WERI-Rb-1 (cell line): ENCODE data around the gene VSTM5.

Experiments used
- DNase-seq: peaks from one replicate; pipeline ENCODE4 v3.0.0-alpha.2; 2020
- H3K27ac ChIP-seq: fragments of 250-450 bp; sonication (Bioruptor Pico); 2 replicates; pipeline ENCODE4 v1.5.1; 2020; ENCODE audit warnings: mild to moderate bottlenecking, moderate library complexity
- H3K27me3 ChIP-seq: fragments of 250-450 bp; sonication (Bioruptor Pico); 2 replicates; pipeline ENCODE4 v1.5.1; 2021; ENCODE audit warnings: mild to moderate bottlenecking, low read depth, moderate library complexity; ENCODE audit not compliant: insufficient read depth, severe bottlenecking
- H3K36me3 ChIP-seq: fragments of 250-450 bp; sonication (Bioruptor Pico); 2 replicates; pipeline ENCODE4 v1.5.1; 2020; ENCODE audit warnings: mild to moderate bottlenecking, moderate library complexity
- H3K4me3 ChIP-seq: 2 replicates; pipeline ENCODE4 v1.5.1; 2011; ENCODE audit warnings: low read depth, mild to moderate bottlenecking, control low read depth, low read length
- H3K9me3 ChIP-seq: fragments of 250-450 bp; sonication (Bioruptor Pico); 2 replicates; pipeline ENCODE4 v1.5.1; 2021; ENCODE audit warnings: mild to moderate bottlenecking, moderate library complexity; ENCODE audit not compliant: severe bottlenecking
- CTCF ChIP-seq: IDR thresholded peaks from 2 replicates; pipeline ENCODE4 v1.5.1; 2011; ENCODE audit warnings: low read depth, mild to moderate bottlenecking, control low read depth, inconsistent platforms, low read length

Gene VSTM5

GRCh38 chr11:93841446-93841845, 9.0 kb downstream of the VSTM5 start:
- Histone ChIP-seq H3K36me3 (no peaks in the 10 kb centered on the region), H3K4me3 (no peak overlapping the region), H3K9me3 (no peaks in the 10 kb centered on the region), H3K27ac (no peak overlapping the region), H3K27me3 (no peaks in the 10 kb centered on the region)
- no peak for TF ChIP-seq CTCF
- no peak for DNase-seq

DNA sequence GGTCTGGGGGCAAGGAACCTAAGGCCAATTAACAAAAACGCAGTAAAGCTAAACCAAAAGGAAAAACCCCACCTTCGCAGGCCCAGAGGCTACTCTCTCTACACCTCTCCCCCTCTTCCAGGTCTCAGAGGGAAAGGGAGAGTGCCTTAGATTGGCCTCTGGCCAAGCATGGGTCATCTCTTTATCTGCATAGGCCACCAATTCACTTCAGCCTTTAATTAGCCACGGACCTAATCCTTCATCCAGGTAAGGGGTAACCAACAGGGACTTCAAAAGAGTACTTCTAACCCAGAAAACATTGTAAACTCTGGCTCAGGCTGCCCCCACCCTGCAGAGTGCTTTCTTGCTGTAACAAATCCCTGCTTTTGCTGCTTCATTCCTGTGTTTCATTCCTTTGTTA, 9.4 kb downstream of the VSTM5 start:
- H3K4me3 ChIP-seq = no peak overlapping the region
- no peak for DNase-seq
- no peaks in the 10 kb centered on the region for H3K36me3 ChIP-seq
- H3K9me3 ChIP-seq = no peaks in the 10 kb centered on the region
- no peak overlapping the region for H3K27ac ChIP-seq
- no peak for TF ChIP-seq CTCF
- H3K27me3 ChIP-seq = no peaks in the 10 kb centered on the region

DNA sequence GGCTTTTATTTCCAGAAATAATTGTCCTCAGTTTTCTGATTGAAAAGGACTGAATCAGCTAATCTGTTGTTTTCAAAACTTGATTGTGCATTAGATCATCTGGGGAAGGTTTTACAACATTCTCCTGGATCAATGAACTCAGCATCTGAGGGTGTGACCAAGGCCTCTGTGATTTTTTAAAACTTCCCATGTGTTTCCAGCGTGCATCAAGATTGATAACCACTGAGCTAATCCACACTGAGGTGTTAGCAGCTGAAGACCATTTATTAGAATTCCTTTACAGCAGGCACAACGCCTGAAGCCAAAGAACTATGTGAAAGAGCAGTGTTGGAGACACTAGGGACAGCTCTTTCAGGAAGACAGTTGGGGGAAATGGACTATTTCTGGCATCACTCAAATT, 10.2 kb downstream of the VSTM5 start:
- no peak for TF ChIP-seq CTCF
- no peak for DNase-seq
- H3K9me3 ChIP-seq = no peaks in the 10 kb centered on the region
- no peak overlapping the region for H3K4me3 ChIP-seq
- H3K27me3 ChIP-seq = no peaks in the 10 kb centered on the region
- no peaks in the 10 kb centered on the region for H3K36me3 ChIP-seq
- H3K27ac ChIP-seq = no peak overlapping the region

DNA sequence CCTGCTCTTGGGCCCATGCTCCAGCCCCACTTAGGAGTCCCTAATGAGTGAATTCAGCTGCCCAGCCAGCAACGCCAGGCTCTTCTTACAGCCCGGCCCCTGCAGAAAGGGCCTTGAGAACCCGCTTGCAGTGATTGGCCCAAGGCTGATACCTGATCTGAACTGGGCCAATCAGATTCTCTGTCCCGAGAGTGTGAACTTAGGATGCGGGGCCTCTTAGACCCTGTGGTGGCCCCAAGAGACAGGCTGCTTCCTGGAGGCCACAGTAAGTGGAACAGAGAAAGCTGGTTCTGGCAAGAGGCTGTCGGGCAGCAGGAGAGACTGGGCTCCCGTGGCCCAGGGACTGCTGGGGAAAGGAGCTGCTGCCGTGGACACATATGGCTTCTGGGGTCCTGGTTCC, 11.5 kb downstream of the VSTM5 start:
- Histone ChIP-seq H3K9me3 (no peaks in the 10 kb centered on the region), H3K4me3 (no peak overlapping the region)
- no peak for TF ChIP-seq CTCF

GRCh38 chr11:93832780-93833179, 17.6 kb downstream of the VSTM5 start:
- no peaks in the 10 kb centered on the region for H3K9me3 ChIP-seq
- no peaks in the 10 kb centered on the region for H3K36me3 ChIP-seq
- TF ChIP-seq CTCF = no peak
- H3K27ac ChIP-seq = no peak overlapping the region
- no peak overlapping the region for H3K4me3 ChIP-seq
- no peaks in the 10 kb centered on the region for H3K27me3 ChIP-seq
- DNase-seq = no peak

More for the DNA sequence above, 11.5 kb downstream of the VSTM5 start:
- no peak for DNase-seq
- H3K27ac ChIP-seq = no peak overlapping the region
- no peaks in the 10 kb centered on the region for H3K36me3 ChIP-seq
- no peaks in the 10 kb centered on the region for H3K27me3 ChIP-seq

- Histone ChIP-seq H3K4me3 (no peak overlapping the region), H3K27ac (no peak overlapping the region), H3K9me3 (no peaks in the 10 kb centered on the region), H3K36me3 (no peaks in the 10 kb centered on the region), H3K27me3 (no peaks in the 10 kb centered on the region)
- no peak for DNase-seq
- no peak for TF ChIP-seq CTCF
Observed at GRCh38 chr11:93831343-93832127, 18.9 kb downstream of the VSTM5 start.
